IMR-90 (cell line): ENCODE data around the gene P4HA1.

ENCODE experiments used
- CEBPB ChIP-seq: IDR thresholded peaks from 2 replicates; pipeline ENCODE4 v1.6.1; 2012; ENCODE audit warnings: low read depth, low read length, improper control_type of control experiment
- CTCF ChIP-seq: conservative IDR thresholded peaks from 2 replicates; pipeline ENCODE4 v1.5.1; 2012; ENCODE audit warnings: mild to moderate bottlenecking, low read depth, low read length, improper control_type of control experiment
- MAZ ChIP-seq: IDR thresholded peaks from 2 replicates; pipeline ENCODE4 v1.6.1; 2012; ENCODE audit warnings: low read depth, mild to moderate bottlenecking, low read length, improper control_type of control experiment, moderate library complexity, borderline replicate concordance
- POLR2A ChIP-seq: IDR thresholded peaks from 2 replicates; pipeline ENCODE4 v1.6.1; 2012; ENCODE audit warnings: mild to moderate bottlenecking, low read depth, low read length
- RCOR1 ChIP-seq: IDR thresholded peaks from 2 replicates; pipeline ENCODE4 v1.6.1; 2012; ENCODE audit warnings: mild to moderate bottlenecking, low read length, improper control_type of control experiment; ENCODE audit not compliant: insufficient replicate concordance
- RFX5 ChIP-seq: IDR thresholded peaks from 2 replicates; pipeline ENCODE4 v1.8.0; 2012; ENCODE audit warnings: low read depth, mild to moderate bottlenecking, low read length, moderate library complexity
- TF ChIP-seq, protein P1 (sequence below): fragments of 150-350 bp; IDR thresholded peaks from 2 replicates; pipeline ENCODE4 v1.6.1; 2017; ENCODE audit warnings: mild to moderate bottlenecking, antibody characterized with exemption, low read length, low read depth

GRCh38 chr10:73044378-73045285 lies 52.0 kb downstream of the P4HA1 start:
- TF ChIP-seq CTCF (no peak), POLR2A (no peak), MAZ (no peak), RFX5 (no peak), RCOR1 (no peak), CEBPB (peak; percentile 57)
- TF ChIP-seq, protein P1, sequence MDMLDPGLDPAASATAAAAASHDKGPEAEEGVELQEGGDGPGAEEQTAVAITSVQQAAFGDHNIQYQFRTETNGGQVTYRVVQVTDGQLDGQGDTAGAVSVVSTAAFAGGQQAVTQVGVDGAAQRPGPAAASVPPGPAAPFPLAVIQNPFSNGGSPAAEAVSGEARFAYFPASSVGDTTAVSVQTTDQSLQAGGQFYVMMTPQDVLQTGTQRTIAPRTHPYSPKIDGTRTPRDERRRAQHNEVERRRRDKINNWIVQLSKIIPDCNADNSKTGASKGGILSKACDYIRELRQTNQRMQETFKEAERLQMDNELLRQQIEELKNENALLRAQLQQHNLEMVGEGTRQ, result no peak
